Smooth muscle cell of the pulmonary artery (primary cell): ENCODE measurements around the gene GOLGA6L1. TPM values are rescaled to one million over a fixed set of nuclear protein-coding genes. Genes with fewer than 3 reads are reported as not detected.

Experiments
- total RNA-seq: library from RNA; depleted of rRNA; stranded (reverse); fragments of >200 nt; gene quantifications from 2 replicates; pipeline ENCODE4 v1.2.3, GENCODE V29; 2014

The GOLGA6L1 gene
- not detected in 2 replicates for total RNA-seq

GRCh38 chr15:23136722-23137121 is at the start of gene GOLGA6L1:
Gene GOLGA6L1, minus strand, starts transcription at chr15:23136822. Its CDS starts 91 bp downstream, at chr15:23136731.

Other genes starting within 250 kb of the GOLGA6L1 start
- gene CYFIP1, start 156.5 kb downstream of the GOLGA6L1 start, total RNA-seq = 126 and 146 TPM in 2 replicates
- gene TUBGCP5, start 97.3 kb downstream of the GOLGA6L1 start, total RNA-seq = 20.4 and 25.1 TPM in 2 replicates
- not detected in 2 replicates for gene GOLGA6L26, start 197.4 kb upstream of the GOLGA6L1 start, total RNA-seq
- 0.07 and 0.10 TPM in 2 replicates for gene GOLGA8S, start 217.9 kb upstream of the GOLGA6L1 start, total RNA-seq